ENCODE data around the gene TROAP.

DNA sequence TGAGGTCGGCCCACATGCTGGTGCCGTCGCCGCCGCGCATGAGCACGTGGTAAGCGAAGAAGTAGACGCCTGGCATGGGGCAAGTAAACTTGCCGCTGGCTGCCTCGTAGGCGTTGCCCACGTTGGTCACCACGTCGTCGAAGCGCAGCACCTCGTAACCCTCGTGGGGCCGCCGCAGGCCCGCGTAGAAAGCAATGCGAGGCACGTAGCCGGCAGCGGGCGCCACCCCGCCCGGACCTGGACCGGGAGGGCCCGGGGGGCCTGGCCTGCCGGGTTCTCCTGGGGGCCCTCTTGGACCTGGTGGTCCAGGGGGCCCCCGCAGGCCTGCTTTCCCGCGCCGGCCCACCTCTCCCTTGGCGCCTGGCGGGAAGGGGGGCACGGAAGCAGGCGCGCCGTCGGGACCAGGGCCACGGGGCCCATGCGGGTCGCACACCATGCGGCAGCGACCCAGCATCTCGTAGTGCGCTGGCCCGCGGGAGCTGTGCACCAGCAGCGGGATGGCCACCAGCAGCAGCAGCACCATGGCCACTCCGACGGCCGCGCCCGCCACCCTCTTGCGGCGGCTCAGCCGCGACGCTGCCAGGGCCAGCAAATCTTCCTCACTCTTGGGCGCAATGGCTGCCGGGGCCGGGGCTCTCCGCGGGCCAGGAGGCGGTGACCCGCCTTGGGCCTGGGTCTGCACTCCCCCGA, 13.0 kb downstream of the TROAP start:
- TF ChIP-seq, protein P1, sequence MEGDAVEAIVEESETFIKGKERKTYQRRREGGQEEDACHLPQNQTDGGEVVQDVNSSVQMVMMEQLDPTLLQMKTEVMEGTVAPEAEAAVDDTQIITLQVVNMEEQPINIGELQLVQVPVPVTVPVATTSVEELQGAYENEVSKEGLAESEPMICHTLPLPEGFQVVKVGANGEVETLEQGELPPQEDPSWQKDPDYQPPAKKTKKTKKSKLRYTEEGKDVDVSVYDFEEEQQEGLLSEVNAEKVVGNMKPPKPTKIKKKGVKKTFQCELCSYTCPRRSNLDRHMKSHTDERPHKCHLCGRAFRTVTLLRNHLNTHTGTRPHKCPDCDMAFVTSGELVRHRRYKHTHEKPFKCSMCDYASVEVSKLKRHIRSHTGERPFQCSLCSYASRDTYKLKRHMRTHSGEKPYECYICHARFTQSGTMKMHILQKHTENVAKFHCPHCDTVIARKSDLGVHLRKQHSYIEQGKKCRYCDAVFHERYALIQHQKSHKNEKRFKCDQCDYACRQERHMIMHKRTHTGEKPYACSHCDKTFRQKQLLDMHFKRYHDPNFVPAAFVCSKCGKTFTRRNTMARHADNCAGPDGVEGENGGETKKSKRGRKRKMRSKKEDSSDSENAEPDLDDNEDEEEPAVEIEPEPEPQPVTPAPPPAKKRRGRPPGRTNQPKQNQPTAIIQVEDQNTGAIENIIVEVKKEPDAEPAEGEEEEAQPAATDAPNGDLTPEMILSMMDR (conservative IDR thresholded peaks at IDR 0.05), result no peak
- TF ChIP-seq ZFX (IDR thresholded peaks at IDR 0.05), result no peak

All from C4-2B (cell line).